ENCODE data around the gene SUSD1. TPM values are rescaled to one million over a fixed set of nuclear protein-coding genes. Genes with fewer than 3 reads are reported as not detected.
A peak's percentile ranks its signal among the peaks of the same experiment; 100 is the strongest.

The SUSD1 gene
- total and polyA plus RNA-seq, 9 of the 15 experiments (the other 6 are each of a cell fraction or from before 2014, with no cell fraction given), result 10.9 to 44.4 (median 36.1) TPM

DNA sequence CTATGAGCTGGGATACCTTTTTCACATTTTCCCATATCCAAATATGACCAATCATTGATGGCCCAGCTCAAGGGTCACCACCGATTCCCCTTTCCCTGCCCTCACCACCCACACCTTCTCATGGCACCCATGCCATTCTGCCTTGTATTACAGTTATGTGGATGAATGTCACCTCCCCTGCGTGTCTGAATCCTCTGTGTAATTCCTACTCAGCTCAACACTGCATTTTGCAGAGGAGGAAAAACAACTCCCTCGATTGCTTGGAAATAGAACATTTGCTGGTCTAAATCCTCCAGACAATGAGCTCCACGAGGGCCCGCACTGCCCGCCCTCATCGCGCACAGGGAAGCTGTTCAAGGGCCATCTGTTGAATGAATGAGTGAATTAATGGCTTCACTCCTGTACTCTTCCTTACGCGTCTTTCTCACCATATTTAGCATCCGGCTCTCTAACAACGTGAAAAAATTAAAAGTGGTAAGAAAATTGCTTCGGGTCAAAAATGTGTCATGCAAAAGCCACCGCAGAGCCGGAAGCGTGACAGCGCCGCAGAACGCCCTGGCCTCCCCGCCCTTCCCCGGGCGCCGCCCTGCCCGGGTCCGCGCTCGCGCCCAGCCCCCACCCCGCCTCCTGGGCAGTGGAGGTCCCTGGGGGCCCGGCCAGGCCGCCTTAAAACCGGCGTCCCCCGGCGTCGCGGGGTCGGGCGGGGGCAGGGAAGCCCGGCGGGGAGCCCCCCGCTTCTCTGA is 704 bp downstream of the SUSD1 start (continued):
- TF ChIP-seq, protein P1, sequence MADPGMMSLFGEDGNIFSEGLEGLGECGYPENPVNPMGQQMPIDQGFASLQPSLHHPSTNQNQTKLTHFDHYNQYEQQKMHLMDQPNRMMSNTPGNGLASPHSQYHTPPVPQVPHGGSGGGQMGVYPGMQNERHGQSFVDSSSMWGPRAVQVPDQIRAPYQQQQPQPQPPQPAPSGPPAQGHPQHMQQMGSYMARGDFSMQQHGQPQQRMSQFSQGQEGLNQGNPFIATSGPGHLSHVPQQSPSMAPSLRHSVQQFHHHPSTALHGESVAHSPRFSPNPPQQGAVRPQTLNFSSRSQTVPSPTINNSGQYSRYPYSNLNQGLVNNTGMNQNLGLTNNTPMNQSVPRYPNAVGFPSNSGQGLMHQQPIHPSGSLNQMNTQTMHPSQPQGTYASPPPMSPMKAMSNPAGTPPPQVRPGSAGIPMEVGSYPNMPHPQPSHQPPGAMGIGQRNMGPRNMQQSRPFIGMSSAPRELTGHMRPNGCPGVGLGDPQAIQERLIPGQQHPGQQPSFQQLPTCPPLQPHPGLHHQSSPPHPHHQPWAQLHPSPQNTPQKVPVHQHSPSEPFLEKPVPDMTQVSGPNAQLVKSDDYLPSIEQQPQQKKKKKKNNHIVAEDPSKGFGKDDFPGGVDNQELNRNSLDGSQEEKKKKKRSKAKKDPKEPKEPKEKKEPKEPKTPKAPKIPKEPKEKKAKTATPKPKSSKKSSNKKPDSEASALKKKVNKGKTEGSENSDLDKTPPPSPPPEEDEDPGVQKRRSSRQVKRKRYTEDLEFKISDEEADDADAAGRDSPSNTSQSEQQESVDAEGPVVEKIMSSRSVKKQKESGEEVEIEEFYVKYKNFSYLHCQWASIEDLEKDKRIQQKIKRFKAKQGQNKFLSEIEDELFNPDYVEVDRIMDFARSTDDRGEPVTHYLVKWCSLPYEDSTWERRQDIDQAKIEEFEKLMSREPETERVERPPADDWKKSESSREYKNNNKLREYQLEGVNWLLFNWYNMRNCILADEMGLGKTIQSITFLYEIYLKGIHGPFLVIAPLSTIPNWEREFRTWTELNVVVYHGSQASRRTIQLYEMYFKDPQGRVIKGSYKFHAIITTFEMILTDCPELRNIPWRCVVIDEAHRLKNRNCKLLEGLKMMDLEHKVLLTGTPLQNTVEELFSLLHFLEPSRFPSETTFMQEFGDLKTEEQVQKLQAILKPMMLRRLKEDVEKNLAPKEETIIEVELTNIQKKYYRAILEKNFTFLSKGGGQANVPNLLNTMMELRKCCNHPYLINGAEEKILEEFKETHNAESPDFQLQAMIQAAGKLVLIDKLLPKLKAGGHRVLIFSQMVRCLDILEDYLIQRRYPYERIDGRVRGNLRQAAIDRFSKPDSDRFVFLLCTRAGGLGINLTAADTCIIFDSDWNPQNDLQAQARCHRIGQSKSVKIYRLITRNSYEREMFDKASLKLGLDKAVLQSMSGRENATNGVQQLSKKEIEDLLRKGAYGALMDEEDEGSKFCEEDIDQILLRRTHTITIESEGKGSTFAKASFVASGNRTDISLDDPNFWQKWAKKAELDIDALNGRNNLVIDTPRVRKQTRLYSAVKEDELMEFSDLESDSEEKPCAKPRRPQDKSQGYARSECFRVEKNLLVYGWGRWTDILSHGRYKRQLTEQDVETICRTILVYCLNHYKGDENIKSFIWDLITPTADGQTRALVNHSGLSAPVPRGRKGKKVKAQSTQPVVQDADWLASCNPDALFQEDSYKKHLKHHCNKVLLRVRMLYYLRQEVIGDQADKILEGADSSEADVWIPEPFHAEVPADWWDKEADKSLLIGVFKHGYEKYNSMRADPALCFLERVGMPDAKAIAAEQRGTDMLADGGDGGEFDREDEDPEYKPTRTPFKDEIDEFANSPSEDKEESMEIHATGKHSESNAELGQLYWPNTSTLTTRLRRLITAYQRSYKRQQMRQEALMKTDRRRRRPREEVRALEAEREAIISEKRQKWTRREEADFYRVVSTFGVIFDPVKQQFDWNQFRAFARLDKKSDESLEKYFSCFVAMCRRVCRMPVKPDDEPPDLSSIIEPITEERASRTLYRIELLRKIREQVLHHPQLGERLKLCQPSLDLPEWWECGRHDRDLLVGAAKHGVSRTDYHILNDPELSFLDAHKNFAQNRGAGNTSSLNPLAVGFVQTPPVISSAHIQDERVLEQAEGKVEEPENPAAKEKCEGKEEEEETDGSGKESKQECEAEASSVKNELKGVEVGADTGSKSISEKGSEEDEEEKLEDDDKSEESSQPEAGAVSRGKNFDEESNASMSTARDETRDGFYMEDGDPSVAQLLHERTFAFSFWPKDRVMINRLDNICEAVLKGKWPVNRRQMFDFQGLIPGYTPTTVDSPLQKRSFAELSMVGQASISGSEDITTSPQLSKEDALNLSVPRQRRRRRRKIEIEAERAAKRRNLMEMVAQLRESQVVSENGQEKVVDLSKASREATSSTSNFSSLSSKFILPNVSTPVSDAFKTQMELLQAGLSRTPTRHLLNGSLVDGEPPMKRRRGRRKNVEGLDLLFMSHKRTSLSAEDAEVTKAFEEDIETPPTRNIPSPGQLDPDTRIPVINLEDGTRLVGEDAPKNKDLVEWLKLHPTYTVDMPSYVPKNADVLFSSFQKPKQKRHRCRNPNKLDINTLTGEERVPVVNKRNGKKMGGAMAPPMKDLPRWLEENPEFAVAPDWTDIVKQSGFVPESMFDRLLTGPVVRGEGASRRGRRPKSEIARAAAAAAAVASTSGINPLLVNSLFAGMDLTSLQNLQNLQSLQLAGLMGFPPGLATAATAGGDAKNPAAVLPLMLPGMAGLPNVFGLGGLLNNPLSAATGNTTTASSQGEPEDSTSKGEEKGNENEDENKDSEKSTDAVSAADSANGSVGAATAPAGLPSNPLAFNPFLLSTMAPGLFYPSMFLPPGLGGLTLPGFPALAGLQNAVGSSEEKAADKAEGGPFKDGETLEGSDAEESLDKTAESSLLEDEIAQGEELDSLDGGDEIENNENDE (IDR thresholded peaks at IDR 0.05; ENCODE audit: low read depth, low read length), result no peak
- TF ChIP-seq ZBTB9 (CRISPR knock-in tag; IDR thresholded peaks at IDR 0.05), result 0 out of 2 replicates have a peak, but pooled peaks have one; percentile 14
- TF ChIP-seq RBFOX2 (IDR thresholded peaks at IDR 0.05; ENCODE audit: low read depth, low read length), result no peak
- no peak for TF ChIP-seq FOXK2 (conservative IDR thresholded peaks at IDR 0.05 in 1 of 2, IDR thresholded peaks at IDR 0.05 in 1 of 2; ENCODE audit: low read depth in 2 of 2)
- no peak; the same call in 1 of the 2 replicates for TF ChIP-seq ZEB2 (IDR thresholded peaks at IDR 0.05)
- TF ChIP-seq GTF2A2 (tag; IDR thresholded peaks at IDR 0.05), result no peak
- TF ChIP-seq THAP12 (CRISPR knock-in tag; IDR thresholded peaks at IDR 0.05), result no peak

All from K562 (cell line).